ENCODE data around the gene POLR2B. TPM values are rescaled to one million over a fixed set of nuclear protein-coding genes. Genes with fewer than 3 reads are reported as not detected.
A peak's percentile ranks its signal among the peaks of the same experiment; 100 is the strongest.

The POLR2B gene
- total RNA-seq, 3 donors from 2014 or later = 56.7 to 78.8 (median 71.9) TPM

GRCh38 chr4:57071326-57071725 is 92.6 kb downstream of the POLR2B start:
- Histone ChIP-seq H3K9me3 (no peaks in the 10 kb centered on the region), H3K4me3 (no peak overlapping the region), H3K4me1 (ENCODE audit: low read depth) (no peaks in the 10 kb centered on the region), H3K36me3 (ENCODE audit: low read depth) (no peaks in the 10 kb centered on the region)
- TF ChIP-seq CTCF (IDR thresholded peaks at IDR 0.05) = no peak
- intact Hi-C loops (cut with DNase I, micrococcal nuclease) = no loop called here
- no peak for DNase-seq
- peak; percentile 37 for ATAC-seq

- TF ChIP-seq CTCF (IDR thresholded peaks at IDR 0.05) = no peak
- H3K36me3 ChIP-seq (ENCODE audit: low read depth) = no peaks in the 10 kb centered on the region
- ATAC-seq = no peak
- H3K9me3 ChIP-seq = no peaks in the 10 kb centered on the region
- H3K4me1 ChIP-seq (ENCODE audit: low read depth) = no peaks in the 10 kb centered on the region
- intact Hi-C loops (cut with DNase I, micrococcal nuclease) = no loop called here
- DNase-seq = no peak
- H3K4me3 ChIP-seq = no peak overlapping the region
These were observed 94.9 kb downstream of the POLR2B start for GRCh38 chr4:57073559-57073958.

GRCh38 chr4:57074744-57075143 is 96.0 kb downstream of the POLR2B start:
- ATAC-seq = no peak
- intact Hi-C loops (cut with DNase I, micrococcal nuclease) = no loop called here
- no peaks in the 10 kb centered on the region for H3K9me3 ChIP-seq
- no peaks in the 10 kb centered on the region for H3K36me3 ChIP-seq (ENCODE audit: low read depth)
- no peak for TF ChIP-seq CTCF (IDR thresholded peaks at IDR 0.05)
- H3K4me1 ChIP-seq (ENCODE audit: low read depth) = peaks cover 6% of the 10 kb centered on the region
- no peak overlapping the region for H3K4me3 ChIP-seq
- DNase-seq = no peak

DNA sequence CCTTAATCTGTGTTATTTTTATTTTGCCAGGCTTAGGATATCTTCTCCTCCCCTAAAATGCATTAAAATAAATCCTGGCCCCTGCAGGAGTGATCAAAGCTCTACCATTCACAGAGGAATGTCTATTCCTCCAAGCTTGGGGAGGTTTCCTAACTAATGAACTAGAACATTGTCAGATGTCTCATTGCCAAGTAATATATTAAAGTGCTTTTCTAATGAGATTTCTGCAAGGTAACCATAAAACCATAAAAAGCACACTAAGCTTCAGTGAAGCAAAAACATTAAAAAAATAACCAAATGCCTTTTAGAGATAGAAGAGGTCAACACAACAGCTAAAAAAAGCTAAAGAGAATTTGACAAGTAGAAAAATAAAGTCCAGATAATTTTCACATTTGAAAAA is 96.7 kb downstream of the POLR2B start:
- Histone ChIP-seq H3K36me3 (ENCODE audit: low read depth) (no peaks in the 10 kb centered on the region), H3K9me3 (no peaks in the 10 kb centered on the region), H3K4me1 (ENCODE audit: low read depth) (peaks cover 6% of the 10 kb centered on the region), H3K4me3 (no peak overlapping the region)
- no peak for TF ChIP-seq CTCF (IDR thresholded peaks at IDR 0.05)
- DNase-seq (no peak), ATAC-seq (no peak)
- intact Hi-C loops (cut with DNase I, micrococcal nuclease) = no loop called here

DNA sequence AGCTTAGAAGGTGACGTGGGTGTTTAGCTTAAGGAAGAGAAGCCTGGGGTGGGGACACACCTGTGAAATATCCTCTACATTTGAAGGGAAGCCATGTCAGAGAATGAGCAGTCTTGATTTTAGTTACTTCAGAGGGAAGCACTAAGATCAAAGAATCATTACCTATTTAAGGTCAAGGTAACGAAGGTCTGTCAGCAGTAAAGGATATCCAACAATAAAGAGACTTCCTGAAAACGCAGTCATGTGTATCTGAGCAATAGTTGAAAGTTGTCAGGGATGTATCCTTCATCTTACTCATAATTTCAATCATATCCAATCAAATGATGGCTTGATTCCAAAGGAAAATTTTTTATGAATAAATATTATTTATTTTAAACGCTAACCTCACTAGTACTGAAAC is 98.0 kb downstream of the POLR2B start:
- H3K4me3 ChIP-seq = no peak overlapping the region
- intact Hi-C loops (cut with DNase I, micrococcal nuclease) = no loop called here
- no peak for DNase-seq
- TF ChIP-seq CTCF (IDR thresholded peaks at IDR 0.05) = no peak
- H3K4me1 ChIP-seq (ENCODE audit: low read depth) = peaks cover 6% of the 10 kb centered on the region
- ATAC-seq = no peak
- H3K9me3 ChIP-seq = no peaks in the 10 kb centered on the region
- no peaks in the 10 kb centered on the region for H3K36me3 ChIP-seq (ENCODE audit: low read depth)
